ENCODE measurements around the gene PIP5K1A. TPM values are rescaled to one million over a fixed set of nuclear protein-coding genes. Genes with fewer than 3 reads are reported as not detected.
A peak's percentile ranks its signal among the peaks of the same experiment; 100 is the strongest.

Gene PIP5K1A
- total RNA-seq, 1 donor from 2014 or later = 80.3 TPM

DNA sequence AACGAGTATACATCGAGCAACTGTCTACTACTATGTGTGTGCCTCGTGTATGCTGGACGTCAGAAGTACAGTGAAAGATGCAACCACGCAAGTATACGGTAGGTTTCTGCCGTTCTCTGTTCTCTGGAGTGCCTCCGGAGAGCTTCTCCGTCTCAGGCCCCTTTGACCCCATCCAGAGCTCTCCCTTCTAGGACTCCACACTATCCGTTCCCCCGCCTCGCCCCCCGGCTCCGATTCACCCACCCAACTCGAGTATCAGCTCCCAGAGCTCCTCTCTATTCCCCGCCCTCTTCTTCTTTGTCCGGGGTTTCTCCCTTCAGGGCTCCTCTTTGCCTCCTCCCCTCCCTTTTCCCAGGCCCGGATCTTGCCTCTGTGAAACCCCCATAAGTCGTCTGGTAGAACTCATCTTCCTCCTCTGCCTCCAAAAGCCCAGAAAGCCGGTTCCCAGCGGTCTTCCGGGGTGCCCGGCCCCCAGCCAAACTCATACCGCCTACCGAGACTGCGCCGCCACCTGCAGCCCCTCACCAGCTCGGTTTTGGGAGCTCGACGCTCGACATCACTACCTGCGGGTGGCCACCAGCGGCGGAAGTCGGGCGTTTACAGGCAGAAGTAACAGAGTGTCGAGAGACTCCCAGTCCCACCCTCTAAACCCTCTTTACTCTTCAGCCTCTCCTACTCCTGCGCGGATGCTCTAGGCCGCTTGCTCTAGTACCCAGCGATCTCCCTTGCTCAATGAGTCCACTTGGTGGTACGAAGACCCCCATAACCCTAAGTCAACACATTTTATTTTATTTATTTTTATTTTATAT is 8.5 kb upstream of the PIP5K1A start, which contains the start of gene VPS72:
TSS of gene VPS72 (minus strand) at position 561 of the 809 bp plus-strand sequence. CDS start at position 485, 76 bp downstream.
- Histone ChIP-seq H3K27me3 (no peaks in the 10 kb centered on the region), H3K36me3 (peaks cover 0 to 12% of the 10 kb centered on the region in 2 donors), H3K9me3 (no peaks in the 10 kb centered on the region), H3K4me3 (peak within 1 kb of the TSS; percentile 79 to 83), H3K27ac (peak within 1 kb of the TSS; percentile 89), H3K4me1 (peaks cover 37% of the 10 kb centered on the region)
- TF ChIP-seq POLR2AphosphoS5 (IDR thresholded peaks at IDR 0.05; ENCODE audit: insufficient read depth in 1 of 2, low read depth in 1 of 2) (peak; percentile 92 to 93), POLR2A (IDR thresholded peaks at IDR 0.05) (peak in 1 of 2 donors; percentile 42), CTCF (IDR thresholded peaks at IDR 0.05) (peak in 2 of 3 experiments; percentile 14 to 43)
- DNase-seq (ENCODE audit: extremely low spot score in 2 of 2) = no peak
- intact Hi-C loops (cut with DNase I) = no loop called here

GRCh38 chr1:151192047-151192446 is 6.3 kb upstream of the PIP5K1A start:
- H3K4me3 ChIP-seq = no peak overlapping the region
- H3K4me1 ChIP-seq = peaks cover 37% of the 10 kb centered on the region
- no peaks in the 10 kb centered on the region for H3K9me3 ChIP-seq
- intact Hi-C loops (cut with DNase I) = no loop called here
- no peaks in the 10 kb centered on the region for H3K27me3 ChIP-seq
- H3K36me3 ChIP-seq = no peaks in the 10 kb centered on the region
- no peak overlapping the region for H3K27ac ChIP-seq
- DNase-seq (ENCODE audit: extremely low spot score in 2 of 2) = no peak
- TF ChIP-seq POLR2A (IDR thresholded peaks at IDR 0.05) (no peak), POLR2AphosphoS5 (IDR thresholded peaks at IDR 0.05; ENCODE audit: insufficient read depth in 1 of 2, low read depth in 1 of 2) (no peak), CTCF (IDR thresholded peaks at IDR 0.05) (no peak)

GRCh38 chr1:151193304-151193703 is 5.0 kb upstream of the PIP5K1A start:
- TF ChIP-seq POLR2AphosphoS5 (IDR thresholded peaks at IDR 0.05; ENCODE audit: insufficient read depth in 1 of 2, low read depth in 1 of 2) (no peak), CTCF (IDR thresholded peaks at IDR 0.05) (no peak), POLR2A (IDR thresholded peaks at IDR 0.05) (no peak)
- Histone ChIP-seq H3K27ac (no peak overlapping the region), H3K36me3 (no peaks in the 10 kb centered on the region), H3K4me3 (no peak overlapping the region), H3K9me3 (no peaks in the 10 kb centered on the region), H3K27me3 (no peaks in the 10 kb centered on the region), H3K4me1 (peaks cover 29% of the 10 kb centered on the region)
- DNase-seq (ENCODE audit: extremely low spot score in 2 of 2) = no peak
- intact Hi-C loops (cut with DNase I) = no loop called here

DNA sequence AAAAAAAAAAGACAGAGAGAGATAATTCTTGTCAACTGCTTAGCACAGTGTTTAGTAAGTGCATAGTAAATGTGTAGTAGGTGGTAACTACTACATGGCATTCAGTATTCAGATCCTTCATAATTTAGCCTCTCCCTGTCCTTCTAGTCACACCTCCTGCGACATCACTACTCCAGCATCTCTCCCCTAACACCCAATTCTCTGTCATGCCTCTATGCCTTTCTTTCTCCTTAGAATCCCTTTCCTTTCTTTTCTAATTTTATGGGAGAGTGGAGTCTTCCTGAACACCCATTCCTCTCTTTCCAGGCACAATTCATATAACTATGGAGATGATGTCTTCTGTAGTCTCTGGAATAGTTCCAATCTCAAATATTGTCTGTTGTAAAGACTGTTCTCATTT is 4.5 kb upstream of the PIP5K1A start:
- intact Hi-C loops (cut with DNase I) = no loop called here
- peaks cover 23% of the 10 kb centered on the region for H3K4me1 ChIP-seq

More for the DNA sequence above, 4.5 kb upstream of the PIP5K1A start:
- DNase-seq (ENCODE audit: extremely low spot score in 2 of 2) = no peak
- H3K36me3 ChIP-seq = no peaks in the 10 kb centered on the region
- no peak for TF ChIP-seq POLR2AphosphoS5 (IDR thresholded peaks at IDR 0.05; ENCODE audit: insufficient read depth in 1 of 2, low read depth in 1 of 2)
- no peak for TF ChIP-seq CTCF (IDR thresholded peaks at IDR 0.05)
- TF ChIP-seq POLR2A (IDR thresholded peaks at IDR 0.05) = no peak
- H3K27me3 ChIP-seq = no peaks in the 10 kb centered on the region
- H3K9me3 ChIP-seq = no peaks in the 10 kb centered on the region
- no peak overlapping the region for H3K27ac ChIP-seq
- H3K4me3 ChIP-seq = no peak overlapping the region

Measured in vagina (tissue), 2 donors.